ENCODE measurements around the gene LTA.

LTA gene

DNA sequence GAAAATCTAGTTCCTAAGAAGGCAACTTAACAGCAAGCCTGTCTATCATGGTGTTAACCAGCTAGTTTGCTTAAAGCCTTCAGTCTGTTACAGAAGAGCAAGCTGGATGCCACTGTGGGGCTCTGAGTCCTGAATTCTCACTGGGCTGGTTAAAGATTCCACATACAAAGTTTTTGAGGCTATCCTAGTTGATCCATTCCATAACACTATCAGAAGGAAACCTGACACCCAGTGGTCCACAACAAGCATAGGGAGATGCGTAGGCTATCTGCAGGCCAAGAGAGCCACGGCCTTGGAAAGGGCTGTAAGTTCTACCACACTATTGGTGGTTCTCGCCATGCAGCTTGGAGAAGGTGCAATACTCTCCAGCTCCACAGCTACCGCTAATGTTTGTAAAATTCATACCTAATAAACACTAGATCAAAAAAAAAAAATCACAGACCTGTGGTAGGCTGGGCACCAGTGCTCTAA lies 43.7 kb upstream of the LTA start:
- ATAC-seq: peak; percentile 28
- TF ChIP-seq ESRRG (CRISPR knock-in tag; IDR thresholded peaks at IDR 0.05) (no peak), OSR1 (CRISPR knock-in tag; IDR thresholded peaks at IDR 0.05) (no peak), TOX (CRISPR knock-in tag; IDR thresholded peaks at IDR 0.05; ENCODE audit: borderline replicate concordance) (no peak), PPARA (CRISPR knock-in tag; IDR thresholded peaks at IDR 0.05; ENCODE audit: borderline replicate concordance) (no peak), ISL1 (CRISPR knock-in tag; IDR thresholded peaks at IDR 0.05) (no peak), ZC3H10 (CRISPR knock-in tag; IDR thresholded peaks at IDR 0.05) (no peak), ZNF70 (CRISPR knock-in tag; IDR thresholded peaks at IDR 0.05) (no peak), ARNTL (CRISPR knock-in tag; IDR thresholded peaks at IDR 0.05; ENCODE audit: borderline replicate concordance, low read depth) (no peak), TCF4 (CRISPR knock-in tag; IDR thresholded peaks at IDR 0.05; ENCODE audit: borderline replicate concordance) (no peak), ZFP3 (CRISPR knock-in tag; IDR thresholded peaks at IDR 0.05) (no peak), CSDC2 (CRISPR knock-in tag; IDR thresholded peaks at IDR 0.05) (no peak), BACH2 (CRISPR knock-in tag; IDR thresholded peaks at IDR 0.05; ENCODE audit: borderline replicate concordance) (no peak), ZNF8 (CRISPR knock-in tag; IDR thresholded peaks at IDR 0.05) (no peak), TSHZ2 (CRISPR knock-in tag; IDR thresholded peaks at IDR 0.05) (no peak), GLIS3 (CRISPR knock-in tag; IDR thresholded peaks at IDR 0.05) (no peak), RARB (CRISPR knock-in tag; IDR thresholded peaks at IDR 0.05) (no peak)

GRCh38 chr6:31528821-31529328 lies 43.2 kb upstream of the LTA start, which contains the start of gene MCCD1:
MCCD1 (plus strand) TSS chr6:31528962; CDS start chr6:31529015, 53 bp downstream.
- peak; percentile 33 for ATAC-seq

GRCh38 chr6:31529329-31530150 lies 42.5 kb upstream of the LTA start:
- ATAC-seq: peak; percentile 4
- 0 out of 2 replicates have a peak, but pooled peaks have one; percentile 23 for TF ChIP-seq ESRRG (CRISPR knock-in tag; IDR thresholded peaks at IDR 0.05)
- no peak for TF ChIP-seq ARNTL (CRISPR knock-in tag; IDR thresholded peaks at IDR 0.05; ENCODE audit: borderline replicate concordance, low read depth)
- TF ChIP-seq, protein P1, sequence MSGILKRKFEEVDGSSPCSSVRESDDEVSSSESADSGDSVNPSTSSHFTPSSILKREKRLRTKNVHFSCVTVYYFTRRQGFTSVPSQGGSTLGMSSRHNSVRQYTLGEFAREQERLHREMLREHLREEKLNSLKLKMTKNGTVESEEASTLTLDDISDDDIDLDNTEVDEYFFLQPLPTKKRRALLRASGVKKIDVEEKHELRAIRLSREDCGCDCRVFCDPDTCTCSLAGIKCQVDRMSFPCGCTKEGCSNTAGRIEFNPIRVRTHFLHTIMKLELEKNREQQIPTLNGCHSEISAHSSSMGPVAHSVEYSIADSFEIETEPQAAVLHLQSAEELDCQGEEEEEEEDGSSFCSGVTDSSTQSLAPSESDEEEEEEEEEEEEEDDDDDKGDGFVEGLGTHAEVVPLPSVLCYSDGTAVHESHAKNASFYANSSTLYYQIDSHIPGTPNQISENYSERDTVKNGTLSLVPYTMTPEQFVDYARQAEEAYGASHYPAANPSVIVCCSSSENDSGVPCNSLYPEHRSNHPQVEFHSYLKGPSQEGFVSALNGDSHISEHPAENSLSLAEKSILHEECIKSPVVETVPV (CRISPR knock-in tag; IDR thresholded peaks at IDR 0.05): 0 out of 2 replicates have a peak, but pooled peaks have one; percentile 43
- no peak for TF ChIP-seq TCF4 (CRISPR knock-in tag; IDR thresholded peaks at IDR 0.05; ENCODE audit: borderline replicate concordance)
- TF ChIP-seq CREB5 (CRISPR knock-in tag; IDR thresholded peaks at IDR 0.05; ENCODE audit: low read depth): 0 out of 2 replicates have a peak, but pooled peaks have one; percentile 16

More at GRCh38 chr6:31528821-31529328, 43.2 kb upstream of the LTA start, which contains the start of gene MCCD1:
- TF ChIP-seq GLIS3 (CRISPR knock-in tag; IDR thresholded peaks at IDR 0.05) (0 out of 2 replicates have a peak, but pooled peaks have one; percentile 29), ZNF8 (CRISPR knock-in tag; IDR thresholded peaks at IDR 0.05) (no peak)

- no peak for ATAC-seq
- TF ChIP-seq TSHZ2 (CRISPR knock-in tag; IDR thresholded peaks at IDR 0.05) (no peak), CREB5 (CRISPR knock-in tag; IDR thresholded peaks at IDR 0.05; ENCODE audit: low read depth) (no peak)
Measured at GRCh38 chr6:31530659-31531058, 41.4 kb upstream of the LTA start.

Measured in SK-N-SH treated with all-trans-retinoic acid at 6 μM for 48 hours (cell line).